ENCODE results near the gene ZNF764.

- TF ChIP-seq POLR2A (IDR thresholded peaks at IDR 0.05; ENCODE audit: low read length) (no peak), GATA1 (IDR thresholded peaks at IDR 0.05; ENCODE audit: low read depth, low read length) (no peak)
These were observed 12.7 kb upstream of the ZNF764 start for GRCh38 chr16:30570636-30571444.

Measured in erythroblast (primary cell).